Aorta (tissue), 5 donors: ENCODE data around the gene NAGPA. TPM values are rescaled to one million over a fixed set of nuclear protein-coding genes. Genes with fewer than 3 reads are reported as not detected.
A peak's percentile ranks its signal among the peaks of the same experiment; 100 is the strongest.

ENCODE experiments used
- ATAC-seq: fragments of 200-7000 bp; cut with Tn5 transposase; one replicate; pipeline ENCODE4 v1.9.1; 2022; ENCODE audit warnings: moderate library complexity; ENCODE audit not compliant: low FRiP score
- DNase-seq, 2 donors: peaks; one replicate each; pipeline ENCODE4 v3.0.0-alpha.2; 2020
- H3K27ac ChIP-seq, 2 donors: one replicate each; pipeline ENCODE4 v1.5.1; 2013; ENCODE audit warnings: low read length in 2 of 2, mild to moderate bottlenecking in 2 of 2, moderate library complexity in 2 of 2, control low read depth in 1 of 2, inconsistent platforms in 1 of 2, low read depth in 1 of 2
- H3K27me3 ChIP-seq, 2 donors: one replicate each; pipeline ENCODE4 v1.6.1; 2013; ENCODE audit warnings: control low read depth in 1 of 2, low read length in 1 of 2, mild to moderate bottlenecking in 1 of 2, moderate library complexity in 1 of 2; ENCODE audit not compliant: insufficient read depth in 2 of 2, control insufficient read depth in 1 of 2
- H3K36me3 ChIP-seq, 2 donors: one replicate each; pipeline ENCODE4 v1.6.1; 2013; ENCODE audit warnings: control low read depth in 1 of 2, low read length in 1 of 2, mild to moderate bottlenecking in 1 of 2; ENCODE audit not compliant: insufficient read depth in 2 of 2, control insufficient read depth in 1 of 2
- H3K4me1 ChIP-seq, 2 donors: one replicate each; pipeline ENCODE4 v1.6.1; 2013; ENCODE audit warnings: low read length in 2 of 2, control low read depth in 1 of 2, mild to moderate bottlenecking in 1 of 2, moderate library complexity in 1 of 2; ENCODE audit not compliant: insufficient read depth in 2 of 2, control insufficient read depth in 1 of 2
- H3K4me3 ChIP-seq, 2 donors: one replicate each; pipeline ENCODE4 v1.5.1; 2013; ENCODE audit warnings: low read length in 2 of 2, control low read depth in 1 of 2, mild to moderate bottlenecking in 1 of 2
- H3K9me3 ChIP-seq: one replicate; pipeline ENCODE4 v1.6.1; 2013; ENCODE audit warnings: mild to moderate bottlenecking, low read length; ENCODE audit not compliant: control insufficient read depth
- WGBS, 2 donors: extraction: QIAGEN DNeasy Blood & Tissue Kit; methylation state at CpG; one replicate each; pipeline ENCODE4 v1.1.7; 2013; 5-methylcytosine and 5-hydroxymethylcytosine counted together
- intact Hi-C, 2 donors: fragments of 100-400 bp; cut with DNase I; formaldehyde crosslinking; loops; one replicate each; pipeline versions ENCODE4 v1.14.2 to v1.15.0; 2022
- polyA plus RNA-seq, 2 donors: library from polyadenylated mRNA; stranded (reverse); fragments of 200-250 nt; gene quantifications; one replicate each; pipeline ENCODE4 v1.2.3, GENCODE V29; 2013
- total RNA-seq, 2 donors: library from RNA; stranded (reverse); fragmentation: NEBNext Ultra II Directional; extraction: Animal tissue kit (Norgen Biotek cat#: 25700); gene quantifications; one replicate each; pipeline ENCODE4 v1.2.1, GENCODE V29; 2021
- donor health status: healthy with polysubstance abuse.
- donor health status: Bipolar disorder and iron deficiency.
- donor health status: DM: no; HTN: no; CAD: no.
- donor health status: DM: no; HTN: no; CAD: no.
- donor health status: DM: yes; HTN: yes; CAD: no.

Gene NAGPA
- total and polyA plus RNA-seq, 4 donors, result 4.0 to 10.9 (median 7.6) TPM

DNA sequence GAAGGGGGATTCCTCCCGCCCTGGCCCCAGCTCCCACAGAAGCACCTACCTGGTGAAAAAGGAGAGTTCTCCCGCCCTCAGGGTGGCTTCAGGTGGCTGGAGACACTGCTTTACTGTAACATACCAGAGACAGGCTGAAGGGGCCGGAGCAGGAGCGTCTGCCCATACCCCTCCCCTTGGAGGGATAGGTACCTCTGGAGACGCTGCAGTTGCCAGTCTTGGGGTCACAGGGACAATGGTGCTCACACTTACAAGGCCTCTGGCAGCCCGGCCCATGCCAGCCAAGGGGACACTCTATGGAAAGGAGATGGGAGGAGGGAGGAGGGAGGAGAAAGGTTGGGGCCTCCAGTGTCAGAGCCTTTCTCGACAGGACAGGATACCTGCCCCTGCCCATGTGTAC is 6.6 kb downstream of the NAGPA start:
- WGBS, 2 donors, result 87 to 92% methylated on average over 7 of the region's 7 CpGs
- Histone ChIP-seq H3K27ac (no peak overlapping the region), H3K4me3 (no peak overlapping the region), H3K4me1 (no peaks in the 10 kb centered on the region), H3K9me3 (no peaks in the 10 kb centered on the region), H3K36me3 (no peaks in the 10 kb centered on the region), H3K27me3 (no peaks in the 10 kb centered on the region)
- intact Hi-C loops, result no loop called here
- ATAC-seq (no peak), DNase-seq (peak in 1 of 2 donors; percentile 54)

DNA sequence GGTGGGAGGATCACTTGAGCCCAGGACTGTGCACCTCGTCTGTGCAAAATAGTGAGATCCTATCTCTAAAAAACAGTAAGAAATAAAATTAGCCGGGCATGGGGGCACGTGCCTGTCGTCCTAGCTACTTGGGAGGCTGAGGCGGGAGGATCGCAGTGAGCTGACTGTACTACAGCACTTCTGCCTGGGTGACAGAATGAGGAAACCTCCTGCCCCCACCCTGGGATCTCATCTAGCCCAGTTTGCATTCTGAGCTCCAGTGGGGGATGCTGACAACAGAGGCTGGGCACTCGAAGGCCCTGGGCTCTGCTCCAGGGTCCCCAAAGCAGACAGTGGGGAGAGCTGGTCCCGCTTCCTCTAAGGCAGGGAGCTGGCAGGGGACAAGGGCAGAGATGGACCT is 7.1 kb downstream of the NAGPA start:
- Histone ChIP-seq H3K9me3 (no peaks in the 10 kb centered on the region), H3K36me3 (no peaks in the 10 kb centered on the region), H3K27me3 (no peaks in the 10 kb centered on the region), H3K4me3 (no peak overlapping the region), H3K27ac (no peak overlapping the region), H3K4me1 (no peaks in the 10 kb centered on the region)
- WGBS, 2 donors, result 90 to 91% methylated on average over 8 of the region's 8 CpGs
- intact Hi-C loops, result no loop called here
- no peak for DNase-seq
- no peak for ATAC-seq

- Histone ChIP-seq H3K9me3 (no peaks in the 10 kb centered on the region), H3K4me1 (no peaks in the 10 kb centered on the region), H3K27me3 (no peaks in the 10 kb centered on the region), H3K27ac (no peak overlapping the region), H3K4me3 (no peak overlapping the region), H3K36me3 (no peaks in the 10 kb centered on the region)
- 39 to 42% methylated on average over 17 of the region's 17 CpGs for WGBS, 2 donors
- ATAC-seq, result no peak
- DNase-seq, result no peak
- intact Hi-C loops, result no loop called here
These were observed 8.5 kb downstream of the NAGPA start for GRCh38 chr16:5025171-5025632.

GRCh38 chr16:5024632-5025031 is 9.1 kb downstream of the NAGPA start:
- intact Hi-C loops, result no loop called here
- WGBS, 2 donors, result 59 to 68% methylated on average over 4 of the region's 4 CpGs
- ATAC-seq, result no peak

DNA sequence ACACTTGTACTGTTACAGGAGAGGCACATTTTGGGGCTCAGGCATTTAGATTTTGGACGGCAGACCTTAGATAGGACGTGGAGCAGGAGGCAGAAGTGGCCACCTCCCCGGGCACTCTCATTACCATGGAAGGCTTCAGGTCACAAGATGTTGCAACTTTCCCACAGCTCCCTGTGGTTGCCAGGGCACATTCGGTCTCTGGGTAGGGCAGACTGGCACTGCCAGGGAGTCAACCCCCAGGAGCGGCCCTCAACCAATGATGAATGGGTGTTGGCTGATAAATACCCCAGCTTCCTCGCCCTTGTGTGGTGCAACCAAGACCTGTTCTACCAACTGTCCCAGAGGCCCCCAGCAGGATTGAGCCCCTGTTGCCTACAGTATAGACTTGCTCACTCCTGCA is 11.2 kb downstream of the NAGPA start:
- DNase-seq (no peak), ATAC-seq (no peak)
- H3K4me1 ChIP-seq, result no peaks in the 10 kb centered on the region
- no peaks in the 10 kb centered on the region for H3K27me3 ChIP-seq
- H3K27ac ChIP-seq, result no peak overlapping the region
- H3K4me3 ChIP-seq, result no peak overlapping the region
- no peaks in the 10 kb centered on the region for H3K36me3 ChIP-seq
- intact Hi-C loops, result no loop called here
- no peaks in the 10 kb centered on the region for H3K9me3 ChIP-seq
- 82 to 86% methylated on average over 6 of the region's 6 CpGs for WGBS, 2 donors

More at GRCh38 chr16:5024632-5025031, 9.1 kb downstream of the NAGPA start:
- no peak overlapping the region for H3K27ac ChIP-seq
- H3K27me3 ChIP-seq, result no peaks in the 10 kb centered on the region
- no peaks in the 10 kb centered on the region for H3K4me1 ChIP-seq
- DNase-seq, result no peak
- H3K9me3 ChIP-seq, result no peaks in the 10 kb centered on the region
- no peaks in the 10 kb centered on the region for H3K36me3 ChIP-seq
- H3K4me3 ChIP-seq, result no peak overlapping the region

- Histone ChIP-seq H3K4me3 (no peak overlapping the region), H3K9me3 (no peaks in the 10 kb centered on the region), H3K36me3 (no peaks in the 10 kb centered on the region), H3K27ac (no peak overlapping the region), H3K4me1 (no peaks in the 10 kb centered on the region), H3K27me3 (no peaks in the 10 kb centered on the region)
- no peak for DNase-seq
- ATAC-seq, result no peak
- WGBS, 2 donors, result 61 to 69% methylated on average over 14 to 15 of the region's 15 CpGs
- intact Hi-C loops, result no loop called here
These were observed 13.2 kb downstream of the NAGPA start for GRCh38 chr16:5020551-5020950.

DNA sequence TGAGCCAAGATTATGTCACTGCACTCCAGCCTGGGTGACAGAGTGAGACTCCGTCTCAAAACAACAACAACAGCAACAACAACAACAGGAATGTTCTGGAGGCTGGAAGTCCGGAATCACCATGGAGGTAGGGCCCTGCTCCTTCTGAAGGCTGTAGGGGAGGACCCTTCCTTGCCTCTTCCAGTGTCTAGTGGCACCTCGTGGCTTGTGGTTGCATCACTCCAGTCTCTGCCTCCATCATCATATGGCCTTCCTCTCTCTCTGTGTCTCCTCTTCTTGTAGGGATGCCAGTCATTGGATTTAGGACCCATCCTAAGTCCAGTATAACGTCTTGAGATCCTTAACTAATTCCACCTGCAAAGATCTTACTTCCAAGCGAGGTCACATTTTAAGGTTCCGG is 14.0 kb downstream of the NAGPA start:
- WGBS, 2 donors, result 81 to 82% methylated on average over 6 of the region's 6 CpGs
- DNase-seq (no peak), ATAC-seq (no peak)
- H3K27me3 ChIP-seq, result no peaks in the 10 kb centered on the region
- intact Hi-C loops, result no loop called here
- no peaks in the 10 kb centered on the region for H3K9me3 ChIP-seq
- H3K4me3 ChIP-seq, result no peak overlapping the region
- H3K4me1 ChIP-seq, result no peaks in the 10 kb centered on the region
- H3K27ac ChIP-seq, result no peak overlapping the region
- no peaks in the 10 kb centered on the region for H3K36me3 ChIP-seq

DNA sequence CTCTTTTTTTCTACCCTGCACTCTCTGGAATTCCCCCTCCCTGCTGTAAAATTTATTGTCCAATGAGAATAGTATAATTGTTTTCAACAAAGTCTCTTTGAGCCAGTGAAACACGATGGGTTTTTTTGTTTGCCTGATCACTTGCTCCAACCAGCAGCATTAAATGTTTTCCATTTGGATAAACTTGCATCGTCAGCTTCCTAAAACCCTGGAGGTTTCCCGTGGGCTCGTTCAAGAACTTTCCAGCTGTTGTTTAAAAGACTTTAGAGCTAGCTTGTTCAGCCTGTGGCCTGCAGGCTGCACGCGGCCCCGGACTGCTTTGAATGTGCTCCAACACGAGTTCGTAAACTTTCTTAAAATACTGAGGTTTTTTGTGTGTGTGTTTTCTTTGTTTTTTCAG is 14.9 kb downstream of the NAGPA start:
- Histone ChIP-seq H3K27ac (no peak overlapping the region), H3K36me3 (no peaks in the 10 kb centered on the region), H3K27me3 (no peaks in the 10 kb centered on the region), H3K4me3 (no peak overlapping the region), H3K9me3 (no peaks in the 10 kb centered on the region), H3K4me1 (no peaks in the 10 kb centered on the region)
- 10 to 19% methylated on average over 9 of the region's 9 CpGs for WGBS, 2 donors
- intact Hi-C loops, result no loop called here
- ATAC-seq (no peak), DNase-seq (no peak)

DNA sequence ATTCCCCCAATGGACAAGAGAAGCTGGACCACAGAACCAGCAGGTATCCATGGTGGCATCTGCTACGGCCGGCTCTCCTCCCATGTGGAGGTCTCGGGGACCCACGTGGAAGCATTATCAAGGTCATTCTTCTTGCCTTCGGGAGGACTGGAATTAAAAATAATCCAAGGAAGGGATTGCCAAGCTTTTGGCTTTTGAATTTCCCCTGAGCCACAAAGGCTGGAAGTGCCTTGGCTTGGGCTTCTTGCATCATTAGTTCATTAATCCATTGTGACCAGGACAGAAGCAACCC is 16.1 kb downstream of the NAGPA start:
- intact Hi-C loops, result no loop called here
- Histone ChIP-seq H3K27me3 (no peaks in the 10 kb centered on the region), H3K27ac (no peak overlapping the region), H3K4me3 (no peak overlapping the region), H3K9me3 (no peaks in the 10 kb centered on the region), H3K36me3 (no peaks in the 10 kb centered on the region), H3K4me1 (no peaks in the 10 kb centered on the region)
- WGBS, 2 donors, result 78 to 81% methylated on average over 5 of the region's 5 CpGs
- no peak for DNase-seq
- ATAC-seq, result no peak
